Fibroblast of skin of left quadriceps (primary cell): ENCODE results near the gene CRIP1.

ENCODE experiments used
- DNase-seq, 2 experiments: peaks; one replicate each; pipeline ENCODE4 v3.0.0-alpha.2; 2013; ENCODE audit warnings: low read depth in 2 of 2

Gene CRIP1

DNA sequence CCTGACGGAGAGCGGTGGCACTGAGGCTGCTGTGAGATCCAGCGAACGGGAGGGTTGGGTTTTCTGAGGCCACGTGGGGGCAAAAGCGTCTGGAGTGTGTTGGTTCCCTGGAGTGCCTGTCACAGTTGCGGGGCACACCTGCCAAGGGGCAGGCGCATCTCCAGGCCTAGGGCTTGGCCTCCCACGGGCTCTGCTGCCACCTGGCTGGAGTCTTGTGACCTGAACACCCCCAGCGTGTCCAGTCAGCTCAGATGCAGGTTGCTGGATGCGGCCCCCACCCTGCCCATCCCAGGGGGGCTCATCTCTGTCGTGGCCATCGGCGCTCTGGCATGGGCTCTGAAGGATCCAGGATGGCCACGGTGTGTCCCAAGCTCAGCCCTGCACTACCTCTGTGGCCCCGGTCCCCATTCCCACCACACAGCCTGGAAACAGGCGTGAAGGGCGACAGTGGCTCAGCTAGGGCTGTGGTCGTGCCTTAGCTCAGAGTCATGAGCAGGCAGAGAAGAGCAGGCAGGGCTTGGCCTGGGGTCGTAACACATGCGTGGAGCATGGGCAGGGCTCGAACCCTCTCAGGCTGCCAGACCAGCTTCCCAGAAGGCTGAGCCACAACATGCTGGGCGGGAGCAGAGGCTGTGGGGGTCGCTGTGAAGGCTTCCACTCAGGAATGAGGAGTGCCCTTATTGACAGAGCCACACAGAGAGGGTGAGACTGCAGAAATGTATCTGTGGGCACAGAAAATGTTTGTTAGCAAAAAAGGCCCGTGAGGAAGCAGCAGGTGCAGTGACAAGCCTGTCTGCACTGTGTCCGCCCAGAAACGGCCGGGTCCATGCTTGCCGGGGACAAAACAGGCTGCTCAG, 35.6 kb upstream of the CRIP1 start:
- no peak for DNase-seq

DNA sequence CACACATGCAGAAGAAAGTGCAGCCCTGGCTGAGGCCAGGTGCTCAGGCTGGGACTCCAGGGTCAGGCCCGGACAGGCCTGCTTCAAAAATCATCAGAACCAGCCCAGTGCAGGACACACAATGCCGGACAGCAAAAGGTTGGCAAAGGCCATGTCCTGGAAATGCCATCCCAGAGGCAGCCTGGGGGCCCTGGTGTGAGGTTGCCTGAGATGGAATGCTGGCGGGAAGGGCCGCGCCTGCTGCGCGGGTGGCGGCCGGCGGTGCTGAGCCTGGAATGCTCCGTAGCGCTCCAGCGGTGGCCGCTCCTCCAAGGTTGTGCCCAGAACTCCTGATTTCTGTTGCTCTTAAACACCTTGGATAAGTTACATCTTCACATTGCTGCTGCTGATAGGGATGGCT, 33.7 kb upstream of the CRIP1 start:
- DNase-seq: no peak

DNA sequence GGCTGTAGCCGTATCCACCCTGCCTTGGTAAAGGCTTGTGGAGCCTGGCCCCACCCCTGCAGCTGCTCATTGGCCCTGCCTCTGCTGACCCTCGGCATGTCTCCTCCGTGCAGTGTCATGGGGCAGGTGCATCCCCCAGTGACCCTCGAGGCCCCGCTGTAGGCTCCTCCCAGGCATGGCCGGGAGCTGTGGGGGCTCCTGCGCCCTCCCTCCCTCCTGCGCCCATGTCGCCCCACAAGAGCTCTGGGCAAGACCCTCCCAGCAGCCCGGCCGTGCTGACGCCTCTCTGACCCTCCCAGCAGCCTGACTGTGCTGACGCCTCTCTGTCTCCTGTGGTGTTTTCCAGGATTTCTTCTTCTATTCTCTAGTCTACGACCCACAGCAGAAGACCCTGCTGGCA, 32.8 kb upstream of the CRIP1 start:
- no peak for DNase-seq

DNA sequence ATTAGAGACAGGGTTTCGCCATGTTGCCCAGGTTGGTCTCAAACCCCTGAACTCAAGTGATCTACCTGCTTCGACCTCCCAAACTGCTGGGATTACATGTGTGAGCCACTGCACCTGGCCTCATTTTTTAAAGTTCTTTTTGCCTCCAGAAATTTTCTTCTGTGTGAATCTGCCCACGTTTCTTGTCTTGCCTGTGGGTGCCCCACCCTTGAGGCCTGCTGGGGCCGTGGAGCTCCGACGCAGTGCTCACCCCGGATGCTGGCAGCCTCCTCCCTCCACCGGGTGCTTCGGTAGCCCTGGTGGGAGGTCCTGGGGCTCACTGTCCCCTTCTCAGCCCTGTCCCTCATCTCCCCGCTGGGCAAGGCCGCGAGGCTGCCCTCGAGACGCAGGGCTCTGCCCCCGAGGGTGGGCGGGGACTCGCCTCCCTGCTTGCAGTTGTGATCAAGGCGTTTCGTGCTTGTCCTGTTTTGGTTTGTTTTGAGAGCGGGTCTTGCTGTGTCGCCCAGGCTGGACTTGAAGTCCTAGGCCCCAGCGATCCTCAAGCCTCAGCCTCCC, 31.5 kb upstream of the CRIP1 start:
- DNase-seq: no peak

DNA sequence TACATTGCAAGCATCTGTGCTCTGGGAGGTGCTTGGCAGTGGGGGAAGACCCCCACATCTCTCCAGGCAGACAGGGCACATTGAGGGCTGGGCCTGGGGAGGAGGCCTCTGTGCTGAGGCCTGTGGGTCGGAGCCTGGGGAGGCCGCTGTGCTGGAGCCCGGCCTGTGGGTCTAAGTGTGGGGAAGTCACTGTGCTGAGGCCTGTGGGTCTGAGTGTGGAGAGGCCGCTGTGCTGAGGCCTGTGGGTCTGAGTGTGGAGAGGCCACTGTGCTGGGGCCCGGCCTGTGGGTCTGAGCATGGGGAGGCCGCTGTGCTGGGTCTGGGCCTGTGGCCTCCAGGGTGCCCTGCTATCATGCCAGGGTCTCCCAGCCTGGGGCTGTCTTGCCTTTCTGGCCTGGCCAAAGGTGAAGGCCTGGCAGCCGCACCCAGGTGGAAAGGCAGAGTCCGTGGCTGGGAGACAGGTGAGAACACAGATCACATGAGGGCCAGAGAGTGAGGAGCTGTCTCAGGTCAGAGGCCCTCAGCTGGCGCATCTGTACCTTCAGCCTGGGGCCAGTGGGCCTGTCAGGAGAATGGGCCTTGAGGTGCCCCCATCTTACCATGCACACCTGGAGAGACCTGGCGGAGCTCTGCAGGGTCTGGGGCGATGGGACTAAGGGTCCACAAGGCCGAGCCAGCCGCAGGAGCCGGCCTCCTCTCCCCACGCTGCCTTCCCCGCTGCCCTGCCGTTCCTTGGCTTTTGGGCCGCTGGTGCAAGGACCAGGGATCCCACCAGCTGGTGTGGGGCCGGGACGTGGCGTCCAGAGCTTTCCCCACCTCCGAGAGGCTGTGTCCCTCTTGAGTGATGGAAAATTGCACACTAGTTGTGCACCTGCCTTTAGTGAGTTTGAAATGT, 30.7 kb upstream of the CRIP1 start:
- no peak for DNase-seq

DNA sequence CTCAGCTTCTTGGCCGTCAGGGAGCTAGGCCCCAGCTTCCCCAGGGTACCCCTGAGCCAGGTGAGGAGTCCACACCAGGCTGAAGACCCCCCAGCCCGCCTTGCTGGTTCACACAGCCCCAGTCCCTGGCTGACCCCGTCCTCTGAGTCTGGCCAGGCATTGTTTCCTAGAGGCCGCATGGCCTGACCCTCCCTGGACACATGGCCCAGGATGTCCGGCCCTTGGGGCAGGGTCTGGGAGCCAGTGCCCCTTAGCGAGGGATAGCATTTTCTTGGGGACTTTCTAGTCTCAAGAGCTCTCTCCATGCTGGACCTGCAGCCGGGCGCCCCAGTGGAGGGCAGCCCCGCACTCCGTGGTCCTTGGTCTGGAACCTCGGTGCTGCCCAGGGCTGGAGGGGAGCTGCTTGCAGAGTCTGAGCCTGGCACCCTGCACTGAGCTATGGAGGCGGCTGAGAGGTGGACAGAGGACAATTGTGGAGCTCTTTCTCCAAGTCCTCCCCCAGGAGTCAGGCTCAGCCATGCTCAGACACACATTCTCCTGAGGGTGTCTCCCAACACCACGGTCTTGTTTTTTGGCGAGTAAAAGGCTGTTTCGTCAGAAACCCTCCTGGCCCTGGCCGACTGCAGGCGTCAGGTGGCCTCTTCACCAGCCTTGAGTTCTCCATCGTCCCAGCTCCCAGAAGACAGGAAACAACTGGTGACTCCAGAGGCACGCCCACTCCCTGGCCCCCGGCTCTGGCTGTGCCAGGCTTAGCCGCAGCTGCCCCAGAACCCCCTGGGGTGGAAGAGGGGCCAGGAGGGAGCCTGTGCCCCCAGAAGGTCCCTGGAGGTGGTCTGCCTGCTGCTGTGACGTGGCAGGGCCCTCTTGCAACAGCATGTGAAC, 29.7 kb upstream of the CRIP1 start:
- no peak for DNase-seq

DNA sequence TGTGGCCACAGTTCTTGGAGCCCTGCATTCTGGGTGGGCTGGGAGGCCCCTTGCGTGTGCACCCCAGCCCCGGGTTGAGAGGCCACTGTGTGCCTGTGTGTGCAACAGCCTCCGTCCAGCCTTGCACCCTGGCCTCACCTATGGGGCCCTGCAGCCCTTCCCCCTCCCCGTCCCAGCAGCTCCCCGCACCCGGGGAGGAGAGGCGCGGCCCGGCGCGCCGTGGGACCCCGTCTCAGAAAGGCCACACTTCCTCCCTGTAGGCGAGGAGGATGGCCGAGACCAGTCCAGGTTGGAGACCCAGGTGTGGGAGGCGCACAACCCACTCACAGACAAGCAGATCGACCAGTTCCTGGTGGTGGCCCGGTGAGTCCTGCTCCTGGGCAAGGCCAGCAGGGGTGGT, 28.7 kb upstream of the CRIP1 start:
- DNase-seq: no peak

DNA sequence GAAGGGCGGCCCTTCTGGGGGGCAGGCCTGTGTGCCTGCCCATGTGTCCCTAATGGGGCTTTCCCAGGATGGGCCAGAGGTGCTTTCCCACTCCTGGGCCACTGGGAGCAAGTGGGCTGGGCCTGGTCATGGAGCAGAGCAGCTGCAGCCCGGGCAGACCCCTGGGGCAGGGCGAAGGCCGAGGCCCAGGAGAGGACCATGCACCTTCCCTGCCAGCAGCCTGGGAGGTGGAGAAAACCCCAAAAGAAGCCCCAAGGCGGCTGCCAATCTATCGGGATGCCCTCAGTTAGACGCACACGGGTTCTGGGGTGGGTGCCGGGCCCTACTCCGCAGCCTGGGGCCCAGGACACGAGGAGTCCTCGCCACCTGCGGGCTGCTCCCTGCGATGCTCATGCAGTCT, 28.1 kb upstream of the CRIP1 start:
- DNase-seq: no peak

DNA sequence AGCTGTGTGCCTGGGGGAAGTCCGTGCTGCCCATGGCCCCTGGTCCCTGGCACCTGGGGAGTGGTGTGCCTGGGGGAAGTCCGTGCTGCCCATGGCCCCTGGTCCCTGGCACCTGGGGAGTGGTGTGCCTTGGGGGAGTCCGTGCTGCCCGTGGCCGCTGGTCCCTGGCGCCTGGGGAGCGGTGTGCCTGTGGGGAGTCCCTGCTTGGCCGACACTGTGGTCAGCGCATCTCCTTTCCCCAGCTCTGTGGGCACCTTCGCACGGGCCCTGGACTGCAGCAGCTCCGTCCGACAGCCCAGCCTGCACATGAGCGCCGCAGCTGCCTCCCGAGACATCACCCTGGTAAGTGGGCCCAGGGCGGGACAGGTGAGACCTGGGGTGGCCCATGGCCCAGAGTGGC, 26.6 kb upstream of the CRIP1 start:
- DNase-seq: no peak

DNA sequence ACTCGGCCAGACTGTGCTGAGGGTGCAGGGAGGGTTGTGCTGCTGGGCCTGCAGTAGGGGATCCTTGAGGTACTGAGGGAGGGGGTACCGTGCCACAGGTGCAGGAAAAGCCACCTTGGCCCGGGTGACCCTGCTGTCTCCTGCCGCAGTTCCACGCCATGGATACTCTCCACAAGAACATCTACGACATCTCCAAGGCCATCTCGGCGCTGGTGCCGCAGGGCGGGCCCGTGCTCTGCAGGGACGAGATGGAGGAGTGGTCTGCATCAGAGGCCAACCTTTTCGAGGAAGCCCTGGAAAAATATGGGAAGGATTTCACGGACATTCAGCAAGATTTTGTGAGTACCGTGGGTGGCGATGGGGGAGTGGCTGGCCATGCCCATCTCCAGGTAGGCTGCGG, 26.1 kb upstream of the CRIP1 start:
- DNase-seq: no peak

DNA sequence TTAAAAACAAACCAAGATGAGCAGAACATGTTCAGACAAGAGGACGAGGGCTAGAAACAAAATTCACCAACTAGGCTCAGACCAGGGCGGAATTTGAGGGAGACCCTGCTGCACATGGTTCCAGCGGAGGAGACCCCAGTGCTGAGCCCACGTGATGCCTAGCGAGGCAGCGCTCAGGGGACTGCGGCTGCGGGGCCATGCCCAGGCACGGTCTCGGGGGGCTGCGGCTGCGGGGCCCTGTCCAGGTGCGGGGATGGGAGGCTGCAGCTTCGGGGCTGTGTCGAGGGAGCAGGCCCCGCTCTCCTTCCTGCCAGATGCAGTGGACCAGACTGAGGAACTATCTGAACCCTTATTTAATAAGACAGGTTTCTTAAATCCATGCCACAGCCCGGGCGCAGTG, 24.8 kb upstream of the CRIP1 start:
- no peak for DNase-seq

DNA sequence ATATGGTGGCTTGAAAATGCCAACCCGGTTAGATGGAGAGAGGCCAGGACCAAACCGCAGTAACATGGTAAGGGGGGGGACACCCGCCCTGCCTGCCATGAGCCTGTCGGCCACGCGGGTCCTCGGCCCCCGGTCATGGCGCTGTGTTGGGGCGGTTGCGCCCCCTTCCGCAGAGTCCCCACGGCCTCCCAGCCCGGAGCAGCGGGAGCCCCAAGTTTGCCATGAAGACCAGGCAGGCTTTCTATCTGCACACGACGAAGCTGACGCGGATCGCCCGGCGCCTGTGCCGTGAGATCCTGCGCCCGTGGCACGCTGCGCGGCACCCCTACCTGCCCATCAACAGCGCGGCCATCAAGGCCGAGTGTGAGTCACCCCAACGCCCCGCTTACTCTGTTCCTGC, 22.2 kb upstream of the CRIP1 start:
- no peak for DNase-seq

DNA sequence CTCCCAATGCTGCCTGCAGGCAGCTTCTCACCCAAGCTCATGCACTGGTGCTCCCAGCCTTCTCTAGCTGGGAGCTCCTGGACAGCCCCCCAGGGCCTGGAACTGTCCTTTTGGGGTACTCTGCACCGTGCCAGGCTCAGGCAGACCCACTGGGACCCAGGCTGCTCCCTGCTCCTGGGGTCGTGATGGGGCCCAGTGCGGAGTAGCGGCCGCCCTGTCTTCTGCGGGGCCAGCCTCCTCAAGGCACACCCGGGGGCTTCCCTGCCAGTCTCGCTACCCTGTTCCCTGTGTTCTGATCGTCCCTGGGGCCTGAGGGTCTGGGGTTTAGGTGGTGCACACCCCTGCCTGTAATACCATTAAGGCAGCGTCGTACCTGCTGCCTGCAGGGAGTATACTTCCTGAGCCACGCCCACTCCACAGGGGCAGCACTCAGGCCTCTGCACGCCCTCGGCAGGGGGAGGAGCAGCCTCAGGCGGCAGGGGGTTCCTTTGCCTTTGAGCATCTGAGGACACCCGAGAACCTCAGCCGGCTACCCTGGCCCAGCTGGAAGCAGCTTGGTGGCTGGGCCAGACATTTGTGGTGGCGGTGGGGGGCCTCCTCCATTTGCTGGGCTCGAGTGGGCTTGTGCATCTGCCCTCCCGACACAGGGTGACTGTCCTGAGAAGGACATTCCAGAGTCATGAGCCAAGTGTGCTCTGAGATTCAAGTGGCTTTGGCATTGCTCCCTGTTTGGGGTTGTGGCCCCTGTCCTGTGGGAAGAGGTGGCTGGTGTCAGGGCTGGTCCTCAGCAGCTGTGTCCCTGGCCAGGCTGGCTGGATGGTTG, 21.3 kb upstream of the CRIP1 start:
- DNase-seq: no peak

DNA sequence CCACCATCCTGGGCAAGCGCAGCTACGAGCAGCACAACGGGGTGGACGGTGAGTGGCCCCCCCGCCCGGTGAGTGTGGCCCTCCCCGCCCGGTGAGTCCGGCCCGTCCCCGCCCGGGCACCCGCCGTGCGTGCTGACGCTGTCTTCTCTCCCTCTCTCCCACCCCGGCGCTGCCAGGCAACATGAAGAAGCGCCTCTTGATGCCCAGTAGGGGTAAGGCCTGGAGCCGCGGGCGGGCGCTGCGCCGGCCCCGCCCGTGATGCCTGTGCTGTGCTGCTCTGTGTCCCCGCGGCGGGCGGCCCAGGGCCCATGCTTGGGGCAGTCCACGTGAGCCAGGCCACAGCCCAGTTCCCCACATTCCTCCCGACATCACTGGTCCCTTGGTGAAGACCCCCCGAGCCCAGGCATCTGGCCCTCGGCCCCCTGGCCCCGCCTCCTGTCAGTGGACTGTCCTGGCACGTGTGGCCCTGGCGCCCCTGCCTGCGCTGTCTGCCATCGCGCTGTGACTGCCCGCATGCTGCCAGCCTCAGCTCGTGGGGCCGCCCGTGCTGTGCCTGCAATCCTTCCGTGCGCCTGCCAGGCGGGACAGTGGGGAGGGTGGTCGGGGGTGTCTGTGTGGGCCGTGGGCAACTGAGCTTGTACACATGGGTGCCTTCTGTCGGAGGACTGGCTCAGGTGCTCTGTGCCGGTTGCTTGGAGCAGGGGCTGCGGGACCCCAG, 20.0 kb upstream of the CRIP1 start:
- no peak for DNase-seq

DNA sequence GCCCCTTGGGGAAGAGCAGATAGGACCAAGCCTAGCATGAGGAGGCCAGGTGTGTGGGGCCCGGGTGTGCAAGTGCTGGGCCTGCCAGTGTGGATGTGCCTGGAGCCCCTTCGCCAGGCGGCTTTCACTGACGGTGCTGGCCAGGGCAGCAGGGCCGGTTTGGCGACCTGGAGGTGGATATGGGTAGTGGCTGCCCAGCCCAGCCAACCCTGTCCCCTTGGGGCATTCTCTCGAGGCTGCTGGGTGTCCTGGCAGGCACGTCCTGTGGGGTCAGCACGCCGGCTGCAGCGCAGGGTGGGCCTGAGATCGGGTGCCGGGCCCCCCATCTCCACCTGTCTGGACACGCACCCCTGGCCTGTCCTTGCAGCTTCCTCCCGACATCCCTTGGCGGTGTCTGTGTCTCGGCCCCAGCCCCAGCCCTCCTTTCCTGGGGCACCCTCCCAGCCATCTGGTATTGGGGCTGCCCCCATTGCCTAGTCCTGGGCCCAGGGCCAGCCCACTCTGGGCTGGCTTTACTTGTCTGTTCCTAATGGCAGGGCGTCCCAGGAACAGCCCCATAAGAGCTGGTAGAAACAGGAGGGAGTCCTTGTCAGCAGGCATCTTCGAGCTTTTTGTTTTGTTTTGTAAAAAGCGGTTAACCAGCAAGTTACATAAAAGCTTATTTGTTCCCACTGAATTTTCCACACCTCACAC, 19.3 kb upstream of the CRIP1 start:
- no peak for DNase-seq

DNA sequence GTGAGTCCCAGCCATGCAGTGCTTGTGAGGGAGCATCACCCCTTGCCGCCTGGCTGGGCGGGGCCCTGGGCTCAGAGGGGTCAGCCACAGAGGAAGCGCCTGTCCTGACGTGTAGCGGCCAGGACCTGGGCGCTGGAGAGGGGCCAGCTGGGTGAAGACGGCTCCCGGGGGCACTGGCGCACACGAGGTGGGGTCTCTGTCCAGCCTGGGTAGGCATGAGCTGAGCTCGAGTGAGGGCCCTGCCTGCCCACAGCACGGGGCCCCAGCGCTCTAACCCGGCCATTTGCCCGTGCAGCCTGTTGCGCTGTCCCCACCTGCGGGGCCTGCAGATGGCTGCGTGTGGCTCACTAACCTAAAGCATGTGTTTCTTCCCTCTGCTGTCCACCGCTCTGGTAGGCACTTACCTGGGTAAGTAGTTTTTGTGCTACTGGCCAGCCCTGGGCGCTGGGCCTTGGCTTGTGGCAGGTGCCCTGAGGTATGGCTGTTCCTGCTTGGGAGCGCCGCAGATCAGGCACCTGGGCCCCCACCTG, 18.7 kb upstream of the CRIP1 start:
- no peak for DNase-seq

DNA sequence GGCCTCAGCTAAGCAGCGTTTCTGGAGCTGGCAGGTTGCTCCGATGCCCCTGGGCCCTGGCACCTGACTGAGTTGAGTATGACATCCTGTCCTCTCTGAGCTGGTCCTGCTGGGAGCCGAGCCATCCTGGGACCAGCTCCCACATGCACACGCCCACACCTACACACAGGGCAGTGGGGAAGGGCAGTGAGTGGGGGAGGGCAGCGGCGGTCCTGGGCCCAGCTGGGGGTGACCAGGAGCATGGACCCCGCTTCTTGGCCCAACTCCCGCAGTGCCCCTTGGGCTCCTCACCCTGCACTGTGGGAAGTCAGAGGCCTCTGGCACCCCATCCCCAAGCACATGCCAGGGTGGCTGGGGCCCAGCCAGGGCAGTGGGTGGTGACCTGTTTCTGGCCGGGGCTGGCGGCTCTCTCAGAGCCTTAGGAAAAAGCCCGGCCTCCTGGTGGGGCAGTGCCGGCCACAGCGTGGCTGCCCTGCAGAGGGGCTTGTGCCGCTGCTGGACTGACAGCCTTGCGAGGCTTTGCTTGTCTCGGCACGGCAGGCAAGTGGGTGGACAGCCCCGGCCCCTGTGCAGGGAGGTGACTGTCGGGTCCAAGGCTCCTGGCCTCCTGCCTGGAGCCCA, 18.0 kb upstream of the CRIP1 start:
- no peak for DNase-seq

DNA sequence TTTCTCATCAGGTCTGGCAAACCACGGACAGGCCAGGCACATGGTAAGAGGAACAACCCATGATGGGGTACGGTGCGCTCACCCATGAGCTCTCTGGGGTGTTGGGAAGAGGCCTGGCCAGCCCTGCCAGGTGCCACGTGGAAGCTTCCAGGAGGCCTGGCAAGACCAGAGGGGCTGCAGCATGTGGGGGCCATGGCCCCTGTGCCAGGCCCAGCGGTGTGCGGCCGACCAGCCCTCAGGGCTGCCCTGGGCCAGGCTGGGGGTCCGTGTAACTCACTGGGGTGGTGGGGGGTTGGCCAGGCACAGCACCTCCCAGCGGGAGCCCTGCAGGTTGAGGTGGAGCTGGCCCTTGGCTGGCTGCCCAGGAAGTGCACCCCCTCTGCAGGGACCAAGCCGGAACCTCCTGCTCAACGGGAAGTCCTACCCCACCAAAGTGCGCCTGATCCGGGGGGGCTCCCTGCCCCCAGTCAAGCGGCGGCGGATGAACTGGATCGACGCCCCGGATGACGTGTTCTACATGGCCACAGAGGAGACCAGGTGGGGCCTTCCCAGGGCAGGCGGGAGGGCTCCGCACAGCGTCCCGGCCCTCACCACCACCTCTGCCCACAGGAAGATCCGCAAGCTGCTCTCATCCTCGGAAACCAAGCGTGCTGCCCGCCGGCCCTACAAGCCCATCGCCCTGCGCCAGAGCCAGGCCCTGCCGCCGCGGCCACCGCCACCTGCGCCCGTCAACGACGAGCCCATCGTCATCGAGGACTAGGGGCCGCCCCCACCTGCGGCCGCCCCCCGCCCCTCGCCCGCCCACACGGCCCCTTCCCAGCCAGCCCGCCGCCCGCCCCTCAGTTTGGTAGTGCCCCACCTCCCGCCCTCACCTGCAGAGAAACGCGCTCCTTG, 17.0 kb upstream of the CRIP1 start:
- no peak for DNase-seq
